Measurements from ENCODE around the gene CLTA. TPM values are rescaled to one million over a fixed set of nuclear protein-coding genes. Genes with fewer than 3 reads are reported as not detected.
"Not testable (repeated sequence)": the region's sequence is repeated elsewhere in the genome, so short reads cannot be mapped to it uniquely, and the experiment has no call there.

Gene CLTA
- total RNA-seq, 1 experiment from 2014 or later = 195 TPM

DNA sequence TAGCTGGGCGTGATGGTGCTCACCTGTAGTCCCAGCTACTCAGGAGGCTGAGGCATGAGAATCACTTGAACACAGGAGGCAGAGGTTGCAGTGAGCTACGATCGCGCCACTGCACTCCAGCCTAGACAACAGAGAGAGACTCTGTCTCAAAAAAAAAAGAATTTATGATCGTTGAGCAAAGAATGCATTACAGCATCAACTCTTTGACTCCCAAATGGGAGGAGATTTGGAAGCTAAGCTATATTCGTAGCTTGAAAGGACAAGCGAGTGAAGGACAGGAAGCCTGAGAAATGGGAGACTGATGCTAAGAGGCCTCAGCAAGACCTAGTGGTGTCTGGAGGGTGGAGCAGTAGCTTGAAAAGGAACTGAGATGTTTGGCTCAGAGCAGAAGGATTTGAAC is 31.8 kb upstream of the CLTA start:
- DNase-seq = no peak
- Mint-ChIP-seq H3K4me3 (no peak overlapping the region), H3K36me3 (ENCODE audit: insufficient read depth in 1 of 3, low read depth in 3 of 3) (peaks cover 6 to 29% (median 7%) of the 10 kb centered on the region in 3 experiments; a peak in 5 of 7 replicates)

DNA sequence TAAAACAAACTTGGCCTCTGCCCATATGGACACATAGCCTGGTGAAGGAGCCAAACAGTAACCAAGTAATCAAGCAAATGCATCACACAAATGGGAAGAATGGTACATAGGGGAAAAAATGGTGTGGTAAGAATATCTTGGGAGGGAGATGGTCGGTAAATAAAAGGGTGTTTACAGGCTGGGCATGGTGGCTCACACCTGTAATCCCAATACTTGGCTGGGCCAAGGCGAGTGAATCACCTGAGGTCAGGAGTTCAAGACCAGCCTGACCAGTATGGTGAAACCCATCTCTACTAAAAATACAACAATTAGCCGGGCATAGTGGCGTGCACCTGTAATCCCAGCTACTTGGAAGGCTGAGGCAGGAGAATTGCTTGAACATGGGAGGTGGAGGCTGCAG is 31.2 kb upstream of the CLTA start:
- H4K91ac ChIP-seq (ENCODE audit: insufficient read length, low read depth, low read length); H3K27me3 Mint-ChIP-seq (ENCODE audit: low read depth); H4K20me1 ChIP-seq (ENCODE audit: control insufficient read depth, insufficient read depth, insufficient read length); H3T11ph ChIP-seq (ENCODE audit: low read length); H3K79me1 ChIP-seq (ENCODE audit: insufficient read depth, low read depth, low read length, poor library complexity, severe bottlenecking); H2BK12ac ChIP-seq (ENCODE audit: insufficient read length, low read depth, low read length); H3K4me3 Mint-ChIP-seq; H3K27ac Mint-ChIP-seq; H3K79me2 ChIP-seq (ENCODE audit: insufficient read depth, low read length); H2BK15ac ChIP-seq (ENCODE audit: low read depth, low read length); H3K56ac ChIP-seq (ENCODE audit: insufficient read length, low read depth, low read length); H3K27ac ChIP-seq (ENCODE audit: insufficient read length, low read depth, low read length); H3K27me3 ChIP-seq (ENCODE audit: insufficient read depth, low read length); H3K4me2 ChIP-seq (ENCODE audit: insufficient read depth, insufficient read length, low read length); H4K8ac ChIP-seq (replicated peaks; ENCODE audit: insufficient read length, low read depth, low read length); H2BK5ac ChIP-seq (ENCODE audit: insufficient read length, low read length); DNase-seq; H2AFZ ChIP-seq (ENCODE audit: low read length); H4K5ac ChIP-seq (ENCODE audit: insufficient read length, low read depth, low read length); H2BK120ac ChIP-seq (ENCODE audit: low read depth, low read length, poor library complexity, severe bottlenecking); H2BK20ac ChIP-seq (ENCODE audit: low read depth, low read length, poor library complexity, severe bottlenecking); H2AK5ac ChIP-seq (ENCODE audit: insufficient read length, low read length); H3K4ac ChIP-seq (ENCODE audit: low read depth, low read length); H3K14ac ChIP-seq (ENCODE audit: insufficient read depth, low read length); H3K9ac ChIP-seq (ENCODE audit: extremely low read depth, insufficient read length, low read length); H3K23ac ChIP-seq (ENCODE audit: insufficient read length, low read depth, low read length); H3K18ac ChIP-seq (ENCODE audit: insufficient read length, low read depth, low read length); H3K9me3 ChIP-seq (ENCODE audit: control insufficient read depth, low read depth, low read length); H3K23me2 ChIP-seq (ENCODE audit: insufficient read length, low read depth, low read length, poor library complexity, severe bottlenecking): not testable (repeated sequence)
- no CpG with 5 or more reads among the region's 4 CpGs for WGBS (ENCODE audit: extremely low coverage, insufficient read length, low lambda C conversion rate)
- H3K4me1 ChIP-seq (ENCODE audit: insufficient read depth, low read length) = peaks cover 10% of the 10 kb centered on the region
- Mint-ChIP-seq H3K9me3 (peaks cover 16 to 22% of the 10 kb centered on the region in 2 experiments), H3K36me3 (ENCODE audit: insufficient read depth in 1 of 3, low read depth in 3 of 3) (peaks cover 6 to 29% (median 7%) of the 10 kb centered on the region in 3 experiments; a peak in 5 of 7 replicates), H3K4me1 (peaks cover 30 to 35% of the 10 kb centered on the region in 2 experiments)

More for the DNA sequence above, 31.8 kb upstream of the CLTA start:
- no peak overlapping the region for H3K9ac ChIP-seq (ENCODE audit: extremely low read depth, insufficient read length, low read length)
- H3K4me1 Mint-ChIP-seq = peaks cover 25 to 29% of the 10 kb centered on the region in 2 experiments
- H3K14ac ChIP-seq (ENCODE audit: insufficient read depth, low read length) = no peak overlapping the region
- H3K18ac ChIP-seq (ENCODE audit: insufficient read length, low read depth, low read length) = no peak overlapping the region
- no CpG with 5 or more reads among the region's 7 CpGs for WGBS (ENCODE audit: extremely low coverage, insufficient read length, low lambda C conversion rate)
- H2AK5ac ChIP-seq (ENCODE audit: insufficient read length, low read length) = no peak overlapping the region
- H2BK20ac ChIP-seq (ENCODE audit: low read depth, low read length, poor library complexity, severe bottlenecking) = no peak overlapping the region
- H3K79me2 ChIP-seq (ENCODE audit: insufficient read depth, low read length) = no peaks in the 10 kb centered on the region
- peaks cover 16 to 22% of the 10 kb centered on the region in 2 experiments for H3K9me3 Mint-ChIP-seq
- H3K56ac ChIP-seq (ENCODE audit: insufficient read length, low read depth, low read length) = no peak overlapping the region
- no peaks in the 10 kb centered on the region for H3K23me2 ChIP-seq (ENCODE audit: insufficient read length, low read depth, low read length, poor library complexity, severe bottlenecking)
- no peaks in the 10 kb centered on the region; the same call in 1 of the 2 replicates for H3K27me3 Mint-ChIP-seq (ENCODE audit: low read depth)
- H2AFZ ChIP-seq (ENCODE audit: low read length) = no peak overlapping the region
- no peak overlapping the region for H3K27ac ChIP-seq (ENCODE audit: insufficient read length, low read depth, low read length)
- no peak overlapping the region for H2BK120ac ChIP-seq (ENCODE audit: low read depth, low read length, poor library complexity, severe bottlenecking)
- no peaks in the 10 kb centered on the region for H3K27me3 ChIP-seq (ENCODE audit: insufficient read depth, low read length)
- no peaks in the 10 kb centered on the region for H3K9me3 ChIP-seq (ENCODE audit: control insufficient read depth, low read depth, low read length)
- H4K8ac ChIP-seq (replicated peaks; ENCODE audit: insufficient read length, low read depth, low read length) = no peak overlapping the region
- no peak overlapping the region for H2BK12ac ChIP-seq (ENCODE audit: insufficient read length, low read depth, low read length)
- H3K4me1 ChIP-seq (ENCODE audit: insufficient read depth, low read length) = peaks cover 8% of the 10 kb centered on the region
- no peak overlapping the region for H2BK15ac ChIP-seq (ENCODE audit: low read depth, low read length)
- no peak overlapping the region for H4K91ac ChIP-seq (ENCODE audit: insufficient read length, low read depth, low read length)
- no peak overlapping the region for H3K23ac ChIP-seq (ENCODE audit: insufficient read length, low read depth, low read length)
- H3T11ph ChIP-seq (ENCODE audit: low read length) = no peak overlapping the region
- TF ChIP-seq, protein P1, sequence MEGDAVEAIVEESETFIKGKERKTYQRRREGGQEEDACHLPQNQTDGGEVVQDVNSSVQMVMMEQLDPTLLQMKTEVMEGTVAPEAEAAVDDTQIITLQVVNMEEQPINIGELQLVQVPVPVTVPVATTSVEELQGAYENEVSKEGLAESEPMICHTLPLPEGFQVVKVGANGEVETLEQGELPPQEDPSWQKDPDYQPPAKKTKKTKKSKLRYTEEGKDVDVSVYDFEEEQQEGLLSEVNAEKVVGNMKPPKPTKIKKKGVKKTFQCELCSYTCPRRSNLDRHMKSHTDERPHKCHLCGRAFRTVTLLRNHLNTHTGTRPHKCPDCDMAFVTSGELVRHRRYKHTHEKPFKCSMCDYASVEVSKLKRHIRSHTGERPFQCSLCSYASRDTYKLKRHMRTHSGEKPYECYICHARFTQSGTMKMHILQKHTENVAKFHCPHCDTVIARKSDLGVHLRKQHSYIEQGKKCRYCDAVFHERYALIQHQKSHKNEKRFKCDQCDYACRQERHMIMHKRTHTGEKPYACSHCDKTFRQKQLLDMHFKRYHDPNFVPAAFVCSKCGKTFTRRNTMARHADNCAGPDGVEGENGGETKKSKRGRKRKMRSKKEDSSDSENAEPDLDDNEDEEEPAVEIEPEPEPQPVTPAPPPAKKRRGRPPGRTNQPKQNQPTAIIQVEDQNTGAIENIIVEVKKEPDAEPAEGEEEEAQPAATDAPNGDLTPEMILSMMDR (conservative IDR thresholded peaks at IDR 0.05) = no peak
- H3K4ac ChIP-seq (ENCODE audit: low read depth, low read length) = no peak overlapping the region
- H3K79me1 ChIP-seq (ENCODE audit: insufficient read depth, low read depth, low read length, poor library complexity, severe bottlenecking) = no peaks in the 10 kb centered on the region
- H3K4me2 ChIP-seq (ENCODE audit: insufficient read depth, insufficient read length, low read length) = no peak overlapping the region
- H4K5ac ChIP-seq (ENCODE audit: insufficient read length, low read depth, low read length) = no peak overlapping the region
- H2BK5ac ChIP-seq (ENCODE audit: insufficient read length, low read length) = no peak overlapping the region
- no peaks in the 10 kb centered on the region for H4K20me1 ChIP-seq (ENCODE audit: control insufficient read depth, insufficient read depth, insufficient read length)
- H3K27ac Mint-ChIP-seq = no peak overlapping the region

All from H9 (cell line).